CD4-positive, CD25-positive, alpha-beta regulatory T cell (primary cell): ENCODE results near the gene GSDME. TPM values are rescaled to one million over a fixed set of nuclear protein-coding genes. Genes with fewer than 3 reads are reported as not detected.

Experiments
- ATAC-seq, 2 donors: fragments of 150-1000 bp; cut with Tn5 transposase; one replicate each; pipeline ENCODE4 v1.10.0; 2021; ENCODE audit warnings: low read depth in 2 of 2, moderate number of reproducible peaks in 2 of 2, moderate library complexity in 1 of 2
- DNase-seq, 3 donors: peaks; one replicate each; pipeline versions ENCODE4 v3.0.0 to v3.0.0-alpha.2; 2012 to 2022; ENCODE audit warnings: mixed read lengths in 1 of 3
- H3K27ac ChIP-seq: one replicate; pipeline ENCODE4 v1.7.0; 2013; ENCODE audit warnings: mild to moderate bottlenecking, low read length; ENCODE audit not compliant: insufficient read depth, poor library complexity, severe bottlenecking
- H3K27me3 ChIP-seq: one replicate; pipeline ENCODE4 v1.7.0; 2013; ENCODE audit warnings: low read length; ENCODE audit not compliant: control insufficient read depth, insufficient read depth
- H3K36me3 ChIP-seq: one replicate; pipeline ENCODE4 v1.7.0; 2013; ENCODE audit warnings: mild to moderate bottlenecking, low read length, moderate library complexity; ENCODE audit not compliant: control insufficient read depth, insufficient read depth
- H3K4me1 ChIP-seq: 2 replicates; pipeline ENCODE4 v1.7.0; 2013; ENCODE audit warnings: mild to moderate bottlenecking, low read length; ENCODE audit not compliant: insufficient read depth, control insufficient read depth, poor library complexity, severe bottlenecking
- H3K4me3 ChIP-seq: one replicate; pipeline ENCODE4 v1.7.0; 2013; ENCODE audit warnings: low read depth, mild to moderate bottlenecking, low read length, moderate library complexity
- H3K9me3 ChIP-seq, 2 experiments: 1 replicate in 1 of 2; 2 replicates in 1 of 2; pipeline ENCODE4 v1.7.0; 2013; ENCODE audit warnings: low read length in 2 of 2, mild to moderate bottlenecking in 1 of 2, moderate library complexity in 1 of 2; ENCODE audit not compliant: control insufficient read depth in 2 of 2
- H3K27ac Mint-ChIP-seq, 3 donors: one replicate each; pipeline ENCODE4 v1.8.0; 2020 to 2022; ENCODE audit warnings: mild to moderate bottlenecking in 3 of 3, mixed read lengths in 3 of 3, moderate library complexity in 2 of 3
- H3K27me3 Mint-ChIP-seq: one replicate; pipeline ENCODE4 v1.8.0; 2022; ENCODE audit warnings: mild to moderate bottlenecking, mixed read lengths
- H3K36me3 Mint-ChIP-seq: one replicate; pipeline ENCODE4 v1.8.0; 2020; ENCODE audit warnings: mixed read lengths
- H3K4me1 Mint-ChIP-seq, 4 donors: one replicate each; pipeline ENCODE4 v1.8.0; 2020 to 2022; ENCODE audit warnings: mixed read lengths in 4 of 4, mild to moderate bottlenecking in 1 of 4
- H3K4me3 Mint-ChIP-seq, 4 donors: one replicate each; pipeline ENCODE4 v1.8.0; 2020 to 2022; ENCODE audit warnings: mild to moderate bottlenecking in 4 of 4, mixed read lengths in 4 of 4, moderate library complexity in 3 of 4
- H3K9me3 Mint-ChIP-seq, 7 donors: one replicate each; pipeline ENCODE4 v1.8.0; 2020 to 2022; ENCODE audit warnings: mixed read lengths in 7 of 7, mild to moderate bottlenecking in 3 of 7, moderate library complexity in 2 of 7
- polyA plus RNA-seq, 4 donors: library from polyadenylated mRNA; unstranded; fragments of 300-500 nt; fragmentation: Illumina TruSeq; gene quantifications; one replicate each; pipeline ENCODE4 v1.2.3, GENCODE V29; 2021
- total RNA-seq: library from RNA; stranded (reverse); gene quantifications from one replicate; pipeline ENCODE4 v1.2.3, GENCODE V29; 2022

GSDME gene
- total and polyA plus RNA-seq, 5 donors from 2014 or later: 0.15 to 0.55 (median 0.38) TPM; not detected in 2

GRCh38 chr7:24769851-24770250, 12.6 kb upstream of the GSDME start:
- no peak overlapping the region for H3K4me3 Mint-ChIP-seq
- no peak overlapping the region for H3K27ac ChIP-seq
- no peaks in the 10 kb centered on the region for H3K36me3 ChIP-seq
- no peak overlapping the region for H3K4me3 ChIP-seq
- ATAC-seq: no peak
- no peak overlapping the region for H3K27ac Mint-ChIP-seq
- no peak for DNase-seq
- H3K36me3 Mint-ChIP-seq: no peaks in the 10 kb centered on the region
- peaks cover 0 to 8% of the 10 kb centered on the region in 2 experiments for H3K9me3 ChIP-seq
- peaks cover 7% of the 10 kb centered on the region for H3K27me3 ChIP-seq
- no peaks in the 10 kb centered on the region for H3K4me1 ChIP-seq
- peaks cover 49% of the 10 kb centered on the region for H3K27me3 Mint-ChIP-seq
- peaks cover 0 to 13% (median 1%) of the 10 kb centered on the region in 7 donors for H3K9me3 Mint-ChIP-seq
- no peaks in the 10 kb centered on the region for H3K4me1 Mint-ChIP-seq

DNA sequence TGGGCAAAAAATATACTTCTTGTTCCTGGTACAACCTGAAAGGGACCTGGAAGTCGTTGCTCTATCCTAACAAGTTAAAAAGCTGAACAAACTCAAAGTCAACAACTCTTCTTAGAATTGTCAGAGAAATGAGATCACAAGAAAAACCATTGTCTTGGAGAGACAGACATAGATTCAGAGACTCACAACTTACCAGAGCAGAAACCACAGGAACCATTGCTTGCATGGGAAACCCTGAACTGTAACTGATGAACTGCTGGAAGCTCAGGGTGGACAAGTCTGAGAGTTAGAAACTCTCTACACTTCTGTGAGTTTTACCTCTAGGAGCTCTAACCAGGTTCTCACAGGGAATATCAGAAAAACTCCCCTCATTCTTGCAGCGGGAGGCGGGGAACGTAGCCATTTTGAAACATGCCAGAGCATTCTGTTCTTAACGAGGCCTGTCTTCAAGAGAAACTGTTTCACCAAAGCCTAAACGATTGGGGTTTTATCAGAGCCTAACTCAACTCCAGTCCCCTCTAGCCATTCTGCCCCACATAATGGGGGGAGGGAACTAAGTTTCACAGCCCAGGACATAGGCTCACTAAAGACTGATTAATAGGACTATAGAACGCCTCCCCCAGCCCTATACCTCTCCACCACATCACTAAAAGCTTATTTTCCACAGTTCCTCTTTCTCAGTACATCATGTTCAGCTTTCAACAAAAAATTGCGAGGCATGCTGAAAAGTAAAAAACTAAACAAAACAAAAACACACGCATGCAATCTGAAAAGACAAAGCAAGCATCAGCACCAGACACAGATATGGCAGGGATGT, 12.0 kb upstream of the GSDME start:
- ATAC-seq (no peak), DNase-seq (peak in 1 of 3 donors; percentile 16)
- H3K36me3 Mint-ChIP-seq: no peaks in the 10 kb centered on the region
- no peak overlapping the region for H3K4me3 Mint-ChIP-seq
- no peaks in the 10 kb centered on the region for H3K36me3 ChIP-seq
- no peak overlapping the region for H3K27ac Mint-ChIP-seq
- H3K27me3 Mint-ChIP-seq: peaks cover 49% of the 10 kb centered on the region
- peaks cover 7% of the 10 kb centered on the region for H3K27me3 ChIP-seq
- H3K27ac ChIP-seq: no peak overlapping the region
- no peak overlapping the region for H3K4me3 ChIP-seq
- H3K9me3 ChIP-seq: peaks cover 0 to 8% of the 10 kb centered on the region in 2 experiments
- H3K4me1 ChIP-seq: no peaks in the 10 kb centered on the region
- H3K4me1 Mint-ChIP-seq: no peaks in the 10 kb centered on the region
- peaks cover 0 to 13% (median 1%) of the 10 kb centered on the region in 7 donors for H3K9me3 Mint-ChIP-seq

DNA sequence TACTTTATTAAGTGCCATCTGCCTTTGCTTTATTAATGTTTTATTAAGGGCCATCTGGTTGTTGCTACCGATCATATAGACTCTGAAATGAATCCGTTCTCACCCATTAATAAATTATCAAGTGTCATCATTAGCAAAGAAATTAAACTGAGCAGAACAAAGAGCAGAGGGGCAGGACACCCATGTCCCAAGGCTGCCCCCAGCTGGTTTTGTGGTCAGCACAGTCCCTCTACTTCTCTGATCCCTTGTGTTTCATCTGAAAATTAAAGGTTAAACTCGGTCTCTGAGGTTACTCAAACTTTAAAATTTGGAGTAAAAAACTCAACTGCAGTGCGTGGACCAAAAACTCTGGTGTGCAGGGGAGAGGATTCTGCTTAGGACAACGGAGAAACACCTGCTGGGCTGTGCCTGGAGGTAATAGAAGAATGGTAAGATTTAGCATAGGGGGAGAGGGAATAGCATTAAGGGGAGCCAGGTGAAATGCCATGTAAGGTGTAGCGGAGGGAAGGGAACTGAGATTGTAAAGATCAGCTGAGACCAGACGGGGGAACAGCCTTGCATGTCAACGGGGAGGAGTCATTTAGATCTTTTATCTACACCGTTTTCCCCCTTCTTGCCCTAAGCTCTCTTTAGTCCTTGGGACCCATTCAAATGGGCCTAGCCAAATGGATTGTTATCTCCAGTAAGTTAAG, 10.8 kb upstream of the GSDME start:
- Histone ChIP-seq H3K27me3 (peaks cover 7% of the 10 kb centered on the region), H3K4me1 (no peaks in the 10 kb centered on the region), H3K4me3 (no peak overlapping the region), H3K27ac (no peak overlapping the region), H3K9me3 (peaks cover 0 to 8% of the 10 kb centered on the region in 2 experiments), H3K36me3 (no peaks in the 10 kb centered on the region)
- Mint-ChIP-seq H3K27me3 (peaks cover 40% of the 10 kb centered on the region), H3K36me3 (no peaks in the 10 kb centered on the region), H3K27ac (peak overlapping the region in 1 of 3 donors; percentile 14), H3K9me3 (peaks cover 0 to 13% (median 1%) of the 10 kb centered on the region in 7 donors), H3K4me1 (no peaks in the 10 kb centered on the region), H3K4me3 (no peak overlapping the region)
- ATAC-seq (no peak), DNase-seq (no peak)

DNA sequence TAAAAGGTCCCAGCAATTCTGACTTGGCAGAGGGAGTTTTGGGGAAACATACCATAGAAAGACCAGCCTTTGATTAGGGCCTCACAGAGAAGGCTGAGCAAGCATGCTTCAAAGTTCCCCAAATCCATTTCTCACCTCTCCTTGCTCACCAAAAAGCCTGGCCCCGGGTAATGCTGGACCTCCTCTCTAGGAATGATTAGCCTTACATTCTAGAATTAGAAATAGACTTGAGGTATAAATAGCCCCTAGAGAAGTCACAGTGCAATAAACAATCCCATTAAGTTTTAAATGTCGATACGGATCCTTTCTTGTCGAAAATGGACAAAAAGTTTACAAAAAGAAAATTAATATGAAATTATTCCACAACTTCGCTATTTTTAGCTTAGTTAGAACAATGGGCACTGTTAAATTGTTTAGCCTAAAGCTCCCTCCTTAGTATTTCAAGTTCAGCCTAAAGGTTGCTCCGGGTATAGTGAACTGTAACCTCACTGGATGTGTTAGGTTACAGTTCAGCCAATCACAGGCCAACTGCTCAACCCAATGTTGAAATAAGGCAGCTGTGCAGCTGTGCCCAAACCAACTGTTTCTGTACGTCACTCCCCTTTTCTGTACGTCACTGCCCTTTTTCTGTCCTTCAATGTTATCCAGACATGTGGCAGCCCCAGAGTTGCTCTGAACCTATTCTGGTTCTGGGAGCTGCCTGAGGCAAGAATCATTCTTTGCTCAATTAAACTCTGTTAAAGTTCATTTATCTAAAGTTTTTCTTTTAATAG, 7.9 kb upstream of the GSDME start:
- H3K27me3 Mint-ChIP-seq: peaks cover 51% of the 10 kb centered on the region

GRCh38 chr7:24764011-24764410, 6.7 kb upstream of the GSDME start:
- no peak overlapping the region for H3K4me3 Mint-ChIP-seq

More for the DNA sequence above, 7.9 kb upstream of the GSDME start:
- Histone ChIP-seq H3K27me3 (peaks cover 16% of the 10 kb centered on the region), H3K9me3 (peaks cover 0 to 2% of the 10 kb centered on the region in 2 experiments), H3K4me3 (no peak overlapping the region), H3K27ac (no peak overlapping the region), H3K36me3 (no peaks in the 10 kb centered on the region), H3K4me1 (no peaks in the 10 kb centered on the region)
- DNase-seq (no peak), ATAC-seq (no peak)
- no peaks in the 10 kb centered on the region for H3K36me3 Mint-ChIP-seq
- H3K9me3 Mint-ChIP-seq: peaks cover 0 to 1% (median 0%) of the 10 kb centered on the region in 7 donors
- H3K4me1 Mint-ChIP-seq: no peaks in the 10 kb centered on the region
- no peak overlapping the region for H3K4me3 Mint-ChIP-seq
- no peak overlapping the region for H3K27ac Mint-ChIP-seq

GRCh38 chr7:24763303-24763901, 6.1 kb upstream of the GSDME start:
- H3K36me3 ChIP-seq: no peaks in the 10 kb centered on the region
- Mint-ChIP-seq H3K4me3 (no peak overlapping the region), H3K9me3 (peaks cover 0 to 1% (median 0%) of the 10 kb centered on the region in 7 donors), H3K27ac (no peak overlapping the region), H3K4me1 (peaks cover 0 to 3% (median under 1%) of the 10 kb centered on the region in 4 donors), H3K36me3 (no peaks in the 10 kb centered on the region), H3K27me3 (peaks cover 53% of the 10 kb centered on the region)
- H3K27ac ChIP-seq: no peak overlapping the region
- no peaks in the 10 kb centered on the region for H3K9me3 ChIP-seq
- ATAC-seq (no peak), DNase-seq (no peak)
- H3K27me3 ChIP-seq: peaks cover 23% of the 10 kb centered on the region
- no peak overlapping the region for H3K4me3 ChIP-seq
- H3K4me1 ChIP-seq: no peaks in the 10 kb centered on the region

More at GRCh38 chr7:24764011-24764410, 6.7 kb upstream of the GSDME start:
- peaks cover 53% of the 10 kb centered on the region for H3K27me3 Mint-ChIP-seq
- peaks cover 0 to 1% (median 0%) of the 10 kb centered on the region in 7 donors for H3K9me3 Mint-ChIP-seq
- Histone ChIP-seq H3K4me1 (no peaks in the 10 kb centered on the region), H3K4me3 (no peak overlapping the region), H3K27ac (no peak overlapping the region), H3K36me3 (no peaks in the 10 kb centered on the region), H3K9me3 (no peaks in the 10 kb centered on the region), H3K27me3 (peaks cover 23% of the 10 kb centered on the region)
- no peaks in the 10 kb centered on the region for H3K4me1 Mint-ChIP-seq
- no peak overlapping the region for H3K27ac Mint-ChIP-seq
- DNase-seq: no peak
- no peaks in the 10 kb centered on the region for H3K36me3 Mint-ChIP-seq
- ATAC-seq: no peak

- Histone ChIP-seq H3K4me3 (no peak overlapping the region), H3K27ac (no peak overlapping the region), H3K27me3 (peaks cover 24% of the 10 kb centered on the region), H3K4me1 (no peaks in the 10 kb centered on the region), H3K9me3 (no peaks in the 10 kb centered on the region), H3K36me3 (no peaks in the 10 kb centered on the region)
- Mint-ChIP-seq H3K27ac (no peak overlapping the region), H3K36me3 (no peaks in the 10 kb centered on the region), H3K4me1 (peaks cover 0 to 8% (median 2%) of the 10 kb centered on the region in 4 donors), H3K9me3 (peaks cover 0 to 1% (median 0%) of the 10 kb centered on the region in 7 donors), H3K27me3 (peaks cover 58% of the 10 kb centered on the region), H3K4me3 (no peak overlapping the region)
- ATAC-seq: no peak
- DNase-seq: no peak
Measured at GRCh38 chr7:24762771-24763170, 5.5 kb upstream of the GSDME start.
